Retinal pigment epithelial cell (primary cell): ENCODE results near the gene ETFBKMT.

Source experiments
- DNase-seq: peaks from one replicate; pipeline ENCODE4 v3.0.0-alpha.2; 2010; ENCODE audit warnings: low read depth
- H3K4me3 ChIP-seq: 2 replicates; pipeline ENCODE4 v1.5.1; 2011; ENCODE audit warnings: mild to moderate bottlenecking, low read length, control low read depth, moderate library complexity
- CTCF ChIP-seq: conservative IDR thresholded peaks from 2 replicates; pipeline ENCODE4 v1.5.1; 2011; ENCODE audit warnings: low read depth, low read length, control low read depth, inconsistent platforms

ETFBKMT gene

DNA sequence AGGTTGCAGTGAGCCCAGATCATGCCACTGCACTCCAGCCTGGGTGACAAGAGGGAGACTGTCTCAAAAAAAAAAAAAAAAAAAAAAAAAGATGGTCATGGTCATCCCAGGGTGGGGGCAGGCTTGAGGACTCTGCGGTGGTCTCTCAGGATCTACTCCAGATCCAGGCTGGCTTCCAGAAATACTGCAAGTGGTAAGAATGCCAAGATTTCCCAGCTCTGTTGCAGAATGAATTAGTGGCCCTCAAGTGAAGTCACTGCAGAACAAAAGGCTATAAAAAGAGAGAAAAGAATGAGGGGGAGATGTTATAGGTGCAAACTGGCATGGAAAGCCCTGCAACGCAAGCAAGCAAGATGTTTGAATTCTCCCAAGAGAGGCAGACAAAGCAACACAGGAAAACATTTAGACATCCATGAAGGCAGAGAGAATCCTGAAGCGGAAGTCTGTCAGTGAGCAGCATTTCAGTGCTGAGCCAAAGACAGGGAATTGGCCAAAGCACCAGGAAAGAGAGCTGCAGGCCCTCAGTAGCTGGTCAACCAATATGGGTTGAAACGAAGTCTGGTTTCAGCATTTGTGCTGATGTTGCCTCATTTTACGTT, 31.9 kb upstream of the ETFBKMT start:
- no peak for DNase-seq
- TF ChIP-seq CTCF: no peak
- H3K4me3 ChIP-seq: no peak overlapping the region

DNA sequence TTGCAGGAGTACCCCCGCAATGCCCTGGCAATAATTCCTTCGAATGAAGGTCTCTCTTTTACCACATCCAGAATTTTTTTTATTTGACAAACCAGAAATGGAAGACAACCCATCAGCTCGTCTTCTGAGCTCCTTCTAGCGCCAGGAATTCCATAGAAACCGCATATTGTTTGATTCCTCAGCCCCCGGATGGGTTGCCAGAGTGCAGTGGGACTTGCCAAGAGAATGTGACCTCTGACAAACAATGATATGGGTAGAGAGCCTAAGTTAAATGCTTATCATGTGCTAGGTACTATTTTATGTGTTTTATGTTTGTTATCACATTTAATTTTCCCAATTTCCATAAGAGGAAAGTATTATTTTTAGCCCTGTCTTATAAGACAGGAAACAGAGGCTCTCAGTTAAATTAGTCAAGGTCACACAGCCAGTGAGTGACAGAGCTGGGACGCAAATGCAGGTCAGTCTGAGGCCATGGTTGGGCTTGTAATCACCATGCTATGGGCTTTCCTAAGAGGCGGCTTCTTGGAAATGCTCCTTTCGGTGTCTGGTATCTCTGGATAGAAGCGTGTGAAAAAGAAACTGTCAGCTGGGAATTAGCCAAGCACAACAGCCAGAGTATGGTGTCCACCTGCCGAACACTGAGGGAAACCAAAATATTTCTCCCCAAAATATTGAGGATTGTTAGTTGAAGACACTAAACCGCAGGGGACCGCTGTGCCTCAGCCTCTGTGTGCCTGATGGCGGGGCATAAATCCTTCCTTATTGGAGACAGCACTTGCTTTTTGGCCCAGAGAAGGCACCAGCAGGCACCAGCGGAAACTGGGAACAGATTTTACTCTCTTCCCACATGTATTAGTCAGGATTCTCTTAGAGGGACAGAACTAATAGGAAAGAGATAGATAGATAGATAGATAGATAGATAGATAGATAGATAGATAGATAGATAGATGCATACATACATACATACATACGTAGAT, 29.4 kb upstream of the ETFBKMT start:
- TF ChIP-seq CTCF: no peak
- DNase-seq: peak; percentile 20

GRCh38 chr12:31631023-31631724, 28.3 kb upstream of the ETFBKMT start:
- no peak for DNase-seq
- H3K4me3 ChIP-seq: no peak overlapping the region
- no peak for TF ChIP-seq CTCF

More for the DNA sequence above, 29.4 kb upstream of the ETFBKMT start:
- H3K4me3 ChIP-seq: no peak overlapping the region

DNA sequence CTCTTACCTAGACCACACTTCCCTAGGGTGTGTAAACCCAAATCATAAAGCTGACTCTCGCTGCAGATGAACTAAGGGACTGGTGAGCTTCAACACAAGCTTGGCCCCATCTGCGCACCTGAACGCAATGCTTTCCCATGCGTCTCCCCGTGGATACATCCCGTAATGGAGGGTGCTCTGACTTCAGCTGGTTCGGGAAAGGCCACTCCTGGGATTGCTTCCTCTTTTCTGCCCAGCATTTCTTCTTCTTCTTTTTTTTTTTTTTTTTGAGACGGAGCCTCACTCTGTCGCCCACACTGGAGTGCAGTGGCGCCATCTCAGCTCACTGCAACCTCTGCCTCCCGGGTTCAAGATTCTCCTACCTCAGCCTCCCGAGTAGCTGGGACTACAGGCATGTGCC, 27.7 kb upstream of the ETFBKMT start:
- H3K4me3 ChIP-seq: no peak overlapping the region
- DNase-seq: no peak
- TF ChIP-seq CTCF: no peak

DNA sequence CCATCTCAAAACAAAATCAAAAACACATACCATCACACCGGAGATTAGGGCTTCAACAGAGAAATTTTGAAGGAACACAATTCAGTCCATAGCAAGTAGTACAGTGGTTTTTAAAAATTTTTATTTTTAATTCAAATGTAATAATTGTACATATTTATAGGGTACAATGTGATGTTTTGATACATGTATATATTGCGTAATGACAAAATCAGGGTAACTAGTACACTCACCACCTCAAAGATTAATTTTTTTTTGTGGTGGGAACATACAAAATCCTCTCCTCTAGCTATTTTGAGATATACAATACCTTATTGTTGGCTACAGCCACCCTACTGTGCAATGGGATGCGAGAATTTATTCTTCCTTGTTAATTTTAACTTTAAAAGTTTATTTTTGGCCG, 26.0 kb upstream of the ETFBKMT start:
- no peak for DNase-seq
- H3K4me3 ChIP-seq: no peak overlapping the region
- no peak for TF ChIP-seq CTCF

DNA sequence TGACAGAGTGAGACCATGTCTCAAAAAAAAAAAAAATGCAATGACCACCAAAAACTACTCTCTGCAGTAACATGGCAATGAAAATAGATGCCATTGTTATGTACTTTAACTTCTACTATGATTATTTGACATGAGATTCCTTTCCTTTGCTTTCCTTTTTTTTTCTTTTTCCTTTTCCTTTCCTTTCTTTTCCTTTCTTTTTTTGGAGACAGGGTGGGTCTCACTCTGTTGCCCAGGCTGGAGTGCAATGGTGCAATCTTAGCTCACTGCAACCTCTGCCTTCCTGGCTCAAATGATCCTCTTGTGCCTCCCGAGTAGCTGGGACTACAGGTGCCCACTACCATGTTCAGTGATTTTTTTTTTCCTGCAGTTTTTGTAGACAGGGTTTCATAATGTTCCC, 24.9 kb upstream of the ETFBKMT start:
- H3K4me3 ChIP-seq: no peak overlapping the region
- DNase-seq: no peak
- no peak for TF ChIP-seq CTCF
